Measurements from ENCODE around the gene PTPRC. TPM values are rescaled to one million over a fixed set of nuclear protein-coding genes. Genes with fewer than 3 reads are reported as not detected.

Gene PTPRC
- total RNA-seq, 2 donors from 2014 or later = 27.1 to 86.8 TPM

DNA sequence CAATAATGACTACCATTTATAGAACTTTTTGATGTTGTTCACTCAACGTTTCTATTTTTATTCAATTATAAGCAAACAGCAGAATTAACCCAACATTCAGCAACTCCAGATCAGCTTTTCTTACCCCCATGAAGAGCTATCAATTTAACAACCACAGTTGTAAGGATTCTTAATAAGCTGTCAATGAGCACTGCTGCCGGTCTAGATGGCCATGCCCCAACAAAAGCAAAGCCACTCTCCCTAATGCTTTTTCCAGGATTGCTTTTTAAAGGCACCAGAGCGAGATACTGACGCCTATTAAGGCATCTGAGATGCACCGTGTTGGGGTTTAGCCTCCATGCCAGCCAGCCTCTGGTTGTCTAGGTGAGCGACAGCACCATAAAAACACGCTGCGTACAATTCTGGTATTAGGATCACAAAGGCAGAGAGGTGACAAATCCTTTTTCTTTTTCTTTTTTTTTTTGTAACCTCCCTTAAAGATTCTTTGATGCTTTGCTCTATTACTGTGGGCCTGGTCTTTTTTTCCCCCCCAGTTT lies 39.5 kb downstream of the PTPRC start:
- Histone ChIP-seq H3K36me3 (no peaks in the 10 kb centered on the region), H3K9me3 (no peaks in the 10 kb centered on the region), H3K4me3 (no peak overlapping the region), H3K27me3 (replicated peaks; ENCODE audit: insufficient read depth) (no peaks in the 10 kb centered on the region), H3K27ac (no peak overlapping the region), H3K4me1 (ENCODE audit: control insufficient read depth in 1 of 2, low read depth in 2 of 2) (no peaks in the 10 kb centered on the region)
- DNase-seq (ENCODE audit: low spot score) (no peak), ATAC-seq (ENCODE audit: insufficient number of reproducible peaks, low FRiP score, low read depth) (no peak)
- TF ChIP-seq, protein P1, sequence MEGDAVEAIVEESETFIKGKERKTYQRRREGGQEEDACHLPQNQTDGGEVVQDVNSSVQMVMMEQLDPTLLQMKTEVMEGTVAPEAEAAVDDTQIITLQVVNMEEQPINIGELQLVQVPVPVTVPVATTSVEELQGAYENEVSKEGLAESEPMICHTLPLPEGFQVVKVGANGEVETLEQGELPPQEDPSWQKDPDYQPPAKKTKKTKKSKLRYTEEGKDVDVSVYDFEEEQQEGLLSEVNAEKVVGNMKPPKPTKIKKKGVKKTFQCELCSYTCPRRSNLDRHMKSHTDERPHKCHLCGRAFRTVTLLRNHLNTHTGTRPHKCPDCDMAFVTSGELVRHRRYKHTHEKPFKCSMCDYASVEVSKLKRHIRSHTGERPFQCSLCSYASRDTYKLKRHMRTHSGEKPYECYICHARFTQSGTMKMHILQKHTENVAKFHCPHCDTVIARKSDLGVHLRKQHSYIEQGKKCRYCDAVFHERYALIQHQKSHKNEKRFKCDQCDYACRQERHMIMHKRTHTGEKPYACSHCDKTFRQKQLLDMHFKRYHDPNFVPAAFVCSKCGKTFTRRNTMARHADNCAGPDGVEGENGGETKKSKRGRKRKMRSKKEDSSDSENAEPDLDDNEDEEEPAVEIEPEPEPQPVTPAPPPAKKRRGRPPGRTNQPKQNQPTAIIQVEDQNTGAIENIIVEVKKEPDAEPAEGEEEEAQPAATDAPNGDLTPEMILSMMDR (IDR thresholded peaks at IDR 0.05) = no peak

DNA sequence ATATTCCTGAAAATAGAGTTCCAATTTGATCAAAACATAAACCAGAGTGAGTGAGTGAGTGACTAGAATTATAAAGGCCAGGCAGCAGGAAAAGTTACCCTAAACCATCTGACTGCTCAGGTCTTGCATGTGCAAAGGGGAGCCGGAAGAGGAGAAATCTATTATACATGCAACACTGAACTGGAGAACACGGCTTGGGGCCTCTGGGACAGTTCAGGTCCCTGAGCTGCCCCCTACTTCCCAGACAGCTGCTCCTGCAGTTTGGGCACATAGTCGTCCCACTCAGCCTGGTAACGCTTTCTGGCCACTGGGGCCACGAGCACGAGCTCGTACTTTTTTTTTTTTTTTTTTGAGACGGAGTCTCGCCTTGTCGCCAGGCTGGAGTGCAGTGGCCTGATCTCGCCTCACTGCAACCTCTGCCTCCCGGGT lies 40.1 kb downstream of the PTPRC start:
- Histone ChIP-seq H3K9me3 (no peaks in the 10 kb centered on the region), H3K4me3 (no peak overlapping the region), H3K4me1 (ENCODE audit: control insufficient read depth in 1 of 2, low read depth in 2 of 2) (no peaks in the 10 kb centered on the region), H3K27ac (no peak overlapping the region), H3K36me3 (no peaks in the 10 kb centered on the region), H3K27me3 (replicated peaks; ENCODE audit: insufficient read depth) (no peaks in the 10 kb centered on the region)
- TF ChIP-seq, protein P1 (IDR thresholded peaks at IDR 0.05) = no peak
- DNase-seq (ENCODE audit: low spot score) (no peak), ATAC-seq (ENCODE audit: insufficient number of reproducible peaks, low FRiP score, low read depth) (no peak)

DNA sequence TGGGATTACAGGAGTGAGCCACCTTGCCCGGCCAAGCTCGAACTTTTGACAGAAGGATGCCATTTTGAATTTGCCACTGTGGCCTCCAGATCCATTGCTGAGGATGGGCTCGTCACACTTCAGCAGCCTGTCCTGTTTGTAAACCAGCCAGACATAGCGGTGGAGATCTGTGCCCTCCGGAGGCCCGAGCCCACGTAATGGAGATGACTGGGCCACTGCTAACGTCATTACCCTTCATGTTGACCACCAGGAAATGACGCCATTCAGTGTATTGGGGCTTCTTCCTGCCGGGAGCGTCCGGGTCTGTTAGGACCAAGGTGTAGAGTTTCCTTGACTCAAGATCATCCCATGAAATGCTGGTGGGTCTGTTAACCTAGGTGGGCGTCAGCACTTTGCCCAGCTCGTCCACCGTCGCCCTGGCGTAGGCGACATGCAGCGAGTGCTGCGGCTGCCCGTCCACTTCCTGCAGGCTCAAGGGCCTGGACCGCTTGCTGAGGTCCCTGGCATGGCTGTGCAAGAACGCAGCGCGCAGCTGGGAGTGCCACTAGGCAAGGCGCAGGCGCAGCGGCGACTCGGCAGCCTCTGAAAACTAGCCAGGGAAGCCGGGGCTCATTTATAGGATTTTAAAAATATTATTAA lies 40.8 kb downstream of the PTPRC start:
- H3K36me3 ChIP-seq = no peaks in the 10 kb centered on the region
- no peak overlapping the region for H3K4me3 ChIP-seq
- TF ChIP-seq, protein P1 (IDR thresholded peaks at IDR 0.05) = no peak
- H3K9me3 ChIP-seq = no peaks in the 10 kb centered on the region
- peaks cover 0 to 2% of the 10 kb centered on the region in 2 donors for H3K4me1 ChIP-seq (ENCODE audit: control insufficient read depth in 1 of 2, low read depth in 2 of 2)
- H3K27me3 ChIP-seq (replicated peaks; ENCODE audit: insufficient read depth) = no peaks in the 10 kb centered on the region
- no peak overlapping the region for H3K27ac ChIP-seq
- ATAC-seq (ENCODE audit: insufficient number of reproducible peaks, low FRiP score, low read depth) (no peak), DNase-seq (ENCODE audit: low spot score) (no peak)

DNA sequence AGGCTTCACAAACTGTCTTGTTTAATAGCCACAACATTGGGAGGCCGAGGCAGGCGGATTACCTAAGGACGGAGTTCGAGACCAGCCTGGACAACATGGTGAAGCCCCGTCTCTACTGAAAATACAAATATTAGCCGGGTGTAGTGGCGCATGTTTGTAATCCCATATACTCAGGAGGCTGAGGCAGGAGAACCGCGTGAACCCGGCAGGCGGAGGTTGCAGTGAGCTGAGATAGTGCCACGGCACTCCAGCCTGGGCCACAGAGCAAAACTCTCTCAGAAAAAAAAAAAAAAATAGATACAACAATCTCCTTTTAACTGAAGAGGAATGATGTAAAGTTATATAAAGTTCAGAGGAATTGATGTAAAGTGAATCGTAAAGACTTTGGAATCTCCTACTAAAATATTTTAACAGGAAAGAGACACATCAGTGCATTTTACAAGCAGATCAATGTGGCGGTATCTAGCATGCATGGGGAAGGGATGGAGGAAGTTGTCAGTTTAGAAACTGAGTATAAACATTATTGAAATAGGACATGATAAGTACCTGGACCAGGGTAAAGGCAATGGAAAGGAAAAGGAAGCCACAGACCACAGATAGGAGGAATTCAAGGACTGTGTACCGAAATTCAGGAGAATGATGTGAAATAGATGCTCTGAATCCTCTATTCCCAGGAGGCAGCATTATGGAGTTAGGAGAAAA lies 41.5 kb downstream of the PTPRC start:
- no peak for ATAC-seq (ENCODE audit: insufficient number of reproducible peaks, low FRiP score, low read depth)
- Histone ChIP-seq H3K4me1 (ENCODE audit: control insufficient read depth in 1 of 2, low read depth in 2 of 2) (peaks cover 0 to 2% of the 10 kb centered on the region in 2 donors), H3K27me3 (replicated peaks; ENCODE audit: insufficient read depth) (no peaks in the 10 kb centered on the region), H3K36me3 (no peaks in the 10 kb centered on the region), H3K4me3 (no peak overlapping the region), H3K27ac (no peak overlapping the region), H3K9me3 (no peaks in the 10 kb centered on the region)
- DNase-seq (ENCODE audit: low spot score) = no peak
- TF ChIP-seq, protein P1 (IDR thresholded peaks at IDR 0.05) = no peak

DNA sequence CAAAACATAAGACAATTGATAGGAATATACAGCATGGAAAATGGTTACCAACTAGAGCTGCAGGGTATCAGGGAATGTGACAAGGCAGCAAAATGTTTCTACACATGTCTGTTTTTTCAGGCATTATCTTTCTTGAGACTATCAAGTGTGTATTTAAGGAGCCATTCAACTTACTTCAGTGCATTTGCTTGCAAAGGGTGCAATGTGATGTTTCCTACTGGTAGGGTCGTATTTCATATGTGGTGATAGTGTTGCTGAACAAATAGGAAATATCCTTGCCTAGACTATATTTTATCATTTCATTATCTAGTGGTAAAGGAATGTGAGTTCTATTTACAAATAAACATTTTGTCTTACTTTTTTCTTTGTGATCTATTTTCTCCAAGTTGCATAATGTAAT lies 42.4 kb downstream of the PTPRC start:
- DNase-seq (ENCODE audit: low spot score) (no peak), ATAC-seq (ENCODE audit: insufficient number of reproducible peaks, low FRiP score, low read depth) (no peak)
- Histone ChIP-seq H3K9me3 (no peaks in the 10 kb centered on the region), H3K4me1 (ENCODE audit: control insufficient read depth in 1 of 2, low read depth in 2 of 2) (peaks cover 0 to 6% of the 10 kb centered on the region in 2 donors), H3K27ac (no peak overlapping the region), H3K36me3 (no peaks in the 10 kb centered on the region), H3K27me3 (replicated peaks; ENCODE audit: insufficient read depth) (no peaks in the 10 kb centered on the region), H3K4me3 (no peak overlapping the region)
- TF ChIP-seq, protein P1 (IDR thresholded peaks at IDR 0.05) = no peak
